GM12873 (cell line): ENCODE measurements around the gene HMGXB3.

Source experiments
- CTCF ChIP-seq: IDR thresholded peaks from 2 replicates; pipeline ENCODE4 v1.5.1; 2012; ENCODE audit warnings: low read depth, mild to moderate bottlenecking, moderate library complexity, low read length, control low read depth; ENCODE audit not compliant: insufficient read depth; ENCODE audit errors: missing control alignments

Gene HMGXB3

GRCh38 chr5:150080696-150081435 lies 80.3 kb downstream of the HMGXB3 start:
- no peak for TF ChIP-seq CTCF

GRCh38 chr5:150081541-150082283 lies 81.2 kb downstream of the HMGXB3 start:
- TF ChIP-seq CTCF: no peak

- TF ChIP-seq CTCF: no peak
Measured at GRCh38 chr5:150082374-150082773, 81.8 kb downstream of the HMGXB3 start.

GRCh38 chr5:150082889-150083288 lies 82.3 kb downstream of the HMGXB3 start:
- no peak for TF ChIP-seq CTCF

GRCh38 chr5:150085191-150085912 lies 84.8 kb downstream of the HMGXB3 start:
- TF ChIP-seq CTCF: no peak

GRCh38 chr5:150085950-150086715 lies 85.6 kb downstream of the HMGXB3 start, which contains the start of gene CSF1R:
CSF1R (minus strand) TSS chr5:150086554; CDS start chr5:150086427, 127 bp downstream.
- no peak for TF ChIP-seq CTCF
